Mesenchymal stem cell (in vitro differentiated cells and primary cell): ENCODE results near the gene TCHP.
A peak's percentile ranks its signal among the peaks of the same experiment; 100 is the strongest.
"Not testable (repeated sequence)": the region's sequence is repeated elsewhere in the genome, so short reads cannot be mapped to it uniquely, and the experiment has no call there.

ENCODE experiments used
- DNase-seq: peaks from one replicate; pipeline ENCODE4 v3.0.0-alpha.2; 2013
- H2AFZ ChIP-seq: one replicate; pipeline ENCODE4 v1.6.1; 2013; ENCODE audit warnings: low read depth, mild to moderate bottlenecking, control low read depth, inconsistent platforms, low read length, moderate library complexity
- H2AK5ac ChIP-seq: 2 replicates; pipeline ENCODE4 v1.6.1; 2013; ENCODE audit warnings: low read length, moderate library complexity, mild to moderate bottlenecking, inconsistent platforms; ENCODE audit not compliant: severe bottlenecking
- H2BK120ac ChIP-seq: one replicate; pipeline ENCODE4 v1.6.1; 2013; ENCODE audit warnings: low read depth, mild to moderate bottlenecking, inconsistent platforms, low read length, moderate library complexity
- H2BK12ac ChIP-seq, 2 experiments: one replicate each; pipeline ENCODE4 v1.6.1; 2013; ENCODE audit warnings: inconsistent platforms in 2 of 2, low read length in 2 of 2, mild to moderate bottlenecking in 2 of 2, moderate library complexity in 2 of 2, control low read depth in 1 of 2
- H2BK15ac ChIP-seq: one replicate; pipeline ENCODE4 v1.6.1; 2013; ENCODE audit warnings: mild to moderate bottlenecking, low read depth, inconsistent platforms; ENCODE audit not compliant: poor library complexity, severe bottlenecking
- H2BK5ac ChIP-seq: 2 replicates; pipeline ENCODE4 v1.6.1; 2013; ENCODE audit warnings: low read depth, mild to moderate bottlenecking, low read length, control low read depth, inconsistent platforms; ENCODE audit not compliant: poor library complexity, severe bottlenecking
- H3K14ac ChIP-seq, 2 experiments: one replicate each; pipeline ENCODE4 v1.6.1; 2013; ENCODE audit warnings: inconsistent platforms in 2 of 2, low read length in 2 of 2, control low read depth in 1 of 2, mild to moderate bottlenecking in 1 of 2, moderate library complexity in 1 of 2
- H3K18ac ChIP-seq, 2 experiments: one replicate each; pipeline ENCODE4 v1.6.1; 2013; ENCODE audit warnings: inconsistent platforms in 2 of 2, low read length in 2 of 2, control low read depth in 1 of 2, low read depth in 1 of 2, mild to moderate bottlenecking in 1 of 2
- H3K23ac ChIP-seq, 2 experiments: one replicate each; pipeline ENCODE4 v1.6.1; 2013; ENCODE audit warnings: inconsistent platforms in 2 of 2, low read length in 2 of 2, mild to moderate bottlenecking in 2 of 2, moderate library complexity in 2 of 2, control low read depth in 1 of 2
- H3K27ac ChIP-seq: 2 replicates; pipeline ENCODE4 v1.5.1; 2013; ENCODE audit warnings: mild to moderate bottlenecking, moderate library complexity, low read length, control low read depth, inconsistent platforms; ENCODE audit not compliant: poor library complexity, severe bottlenecking
- H3K27me3 ChIP-seq, 2 experiments: 2 replicates each; pipeline versions ENCODE4 v1.6.1 to v1.7.0; 2013; ENCODE audit warnings: low read length in 2 of 2, mild to moderate bottlenecking in 2 of 2, moderate library complexity in 2 of 2, control low read depth in 1 of 2, inconsistent platforms in 1 of 2; ENCODE audit not compliant: control insufficient read depth in 1 of 2, insufficient read depth in 1 of 2
- H3K36me3 ChIP-seq, 2 experiments: 2 replicates each; pipeline versions ENCODE4 v1.6.1 to v1.7.0; 2013; ENCODE audit warnings: low read length in 2 of 2, control low read depth in 1 of 2, inconsistent platforms in 1 of 2, low read depth in 1 of 2, mild to moderate bottlenecking in 1 of 2; ENCODE audit not compliant: insufficient read depth in 2 of 2, control insufficient read depth in 1 of 2
- H3K4ac ChIP-seq, 2 experiments: one replicate each; pipeline ENCODE4 v1.6.1; 2013; ENCODE audit warnings: inconsistent platforms in 2 of 2, low read length in 2 of 2, mild to moderate bottlenecking in 2 of 2, moderate library complexity in 2 of 2, control low read depth in 1 of 2, low read depth in 1 of 2
- H3K4me1 ChIP-seq: 2 replicates; pipeline ENCODE4 v1.6.1; 2013; ENCODE audit warnings: low read depth, low read length, control low read depth; ENCODE audit not compliant: control insufficient read depth, insufficient read depth
- H3K4me2 ChIP-seq: 2 replicates; pipeline ENCODE4 v1.6.1; 2013; ENCODE audit warnings: low read length, mild to moderate bottlenecking, inconsistent platforms; ENCODE audit not compliant: poor library complexity, severe bottlenecking
- H3K4me3 ChIP-seq, 2 experiments: 2 replicates each; pipeline versions ENCODE4 v1.5.1 to v1.7.0; 2013; ENCODE audit warnings: low read length in 2 of 2, mild to moderate bottlenecking in 2 of 2, control low read depth in 1 of 2, low read depth in 1 of 2; ENCODE audit not compliant: insufficient read depth in 1 of 2
- H3K79me1 ChIP-seq: replicated peaks from 2 replicates; pipeline ENCODE4 v1.6.1; 2013; ENCODE audit warnings: mild to moderate bottlenecking, control low read depth, low read length, inconsistent platforms; ENCODE audit not compliant: poor library complexity, severe bottlenecking
- H3K9ac ChIP-seq: 2 replicates; pipeline ENCODE4 v1.7.0; 2013; ENCODE audit warnings: mild to moderate bottlenecking, low read length, moderate library complexity
- H3K9me3 ChIP-seq: 2 replicates; pipeline ENCODE4 v1.7.0; 2013; ENCODE audit warnings: mild to moderate bottlenecking, low read length; ENCODE audit not compliant: control insufficient read depth
- H4K8ac ChIP-seq: one replicate; pipeline ENCODE4 v1.6.1; 2013; ENCODE audit warnings: inconsistent platforms, mild to moderate bottlenecking, low read length, moderate library complexity
- H4K91ac ChIP-seq: one replicate; pipeline ENCODE4 v1.6.1; 2013; ENCODE audit warnings: mild to moderate bottlenecking, low read length, inconsistent platforms
- WGBS: methylation state at CpG from one replicate; pipeline ENCODE4 v1.1.7; 2013; ENCODE audit warnings: mixed read lengths; 5-methylcytosine and 5-hydroxymethylcytosine counted together

Gene TCHP

GRCh38 chr12:109927622-109928021 lies 27.5 kb downstream of the TCHP start:
- Histone ChIP-seq H3K14ac (no peak overlapping the region), H2BK120ac (no peak overlapping the region), H3K4me2 (no peak overlapping the region), H2BK5ac (no peak overlapping the region), H3K4me1 (peaks cover 2% of the 10 kb centered on the region), H4K91ac (no peak overlapping the region), H2AK5ac (no peak overlapping the region), H3K4ac (no peak overlapping the region), H2BK15ac (no peak overlapping the region), H2BK12ac (no peak overlapping the region), H3K4me3 (no peak overlapping the region), H3K79me1 (peaks cover 1% of the 10 kb centered on the region), H3K23ac (no peak overlapping the region), H3K27me3 (no peaks in the 10 kb centered on the region), H3K27ac (no peak overlapping the region), H2AFZ (no peak overlapping the region), H3K9me3 (no peaks in the 10 kb centered on the region), H4K8ac (no peak overlapping the region), H3K36me3 (peaks cover 62 to 65% of the 10 kb centered on the region in 2 experiments), H3K9ac (no peak overlapping the region), H3K18ac (no peak overlapping the region)
- DNase-seq = peak; percentile 57
- 47% methylated on average over 7 of the region's 8 CpGs for WGBS

- WGBS = 93% methylated on average over 12 of the region's 12 CpGs
- H4K91ac ChIP-seq = no peak overlapping the region
These were observed 28.1 kb downstream of the TCHP start for GRCh38 chr12:109928058-109928656.

GRCh38 chr12:109929326-109929725 lies 29.3 kb downstream of the TCHP start:
- H3K4me3 ChIP-seq, H3K79me1 ChIP-seq, H3K27me3 ChIP-seq, H2BK120ac ChIP-seq, DNase-seq, H3K14ac ChIP-seq, H4K91ac ChIP-seq, H3K4me1 ChIP-seq, H3K9ac ChIP-seq, H4K8ac ChIP-seq, H3K23ac ChIP-seq, H2BK15ac ChIP-seq, H2AK5ac ChIP-seq, H3K4ac ChIP-seq, H2BK5ac ChIP-seq, H3K4me2 ChIP-seq, H2BK12ac ChIP-seq, H3K9me3 ChIP-seq, H2AFZ ChIP-seq, H3K27ac ChIP-seq, H3K18ac ChIP-seq: not testable (repeated sequence)
- peaks cover 56 to 72% of the 10 kb centered on the region in 2 experiments for H3K36me3 ChIP-seq
- WGBS = 97% methylated on average over 14 of the region's 14 CpGs

More at GRCh38 chr12:109928058-109928656, 28.1 kb downstream of the TCHP start:
- no peak overlapping the region for H2BK15ac ChIP-seq
- no peak overlapping the region for H2BK120ac ChIP-seq
- no peak overlapping the region for H2AK5ac ChIP-seq
- no peak overlapping the region for H3K18ac ChIP-seq
- peaks cover 2% of the 10 kb centered on the region for H3K4me1 ChIP-seq
- no peak overlapping the region for H2BK5ac ChIP-seq
- no peak overlapping the region for H3K23ac ChIP-seq
- no peak for DNase-seq
- peaks cover 5% of the 10 kb centered on the region for H3K79me1 ChIP-seq
- no peaks in the 10 kb centered on the region for H3K9me3 ChIP-seq
- H3K4me2 ChIP-seq = no peak overlapping the region
- H3K27me3 ChIP-seq = no peaks in the 10 kb centered on the region
- H4K8ac ChIP-seq = no peak overlapping the region
- H3K27ac ChIP-seq = no peak overlapping the region
- no peak overlapping the region for H3K14ac ChIP-seq
- peaks cover 62 to 67% of the 10 kb centered on the region in 2 experiments for H3K36me3 ChIP-seq
- H3K4me3 ChIP-seq = no peak overlapping the region
- H2AFZ ChIP-seq = no peak overlapping the region
- H3K9ac ChIP-seq = no peak overlapping the region
- no peak overlapping the region for H3K4ac ChIP-seq
- H2BK12ac ChIP-seq = no peak overlapping the region

DNA sequence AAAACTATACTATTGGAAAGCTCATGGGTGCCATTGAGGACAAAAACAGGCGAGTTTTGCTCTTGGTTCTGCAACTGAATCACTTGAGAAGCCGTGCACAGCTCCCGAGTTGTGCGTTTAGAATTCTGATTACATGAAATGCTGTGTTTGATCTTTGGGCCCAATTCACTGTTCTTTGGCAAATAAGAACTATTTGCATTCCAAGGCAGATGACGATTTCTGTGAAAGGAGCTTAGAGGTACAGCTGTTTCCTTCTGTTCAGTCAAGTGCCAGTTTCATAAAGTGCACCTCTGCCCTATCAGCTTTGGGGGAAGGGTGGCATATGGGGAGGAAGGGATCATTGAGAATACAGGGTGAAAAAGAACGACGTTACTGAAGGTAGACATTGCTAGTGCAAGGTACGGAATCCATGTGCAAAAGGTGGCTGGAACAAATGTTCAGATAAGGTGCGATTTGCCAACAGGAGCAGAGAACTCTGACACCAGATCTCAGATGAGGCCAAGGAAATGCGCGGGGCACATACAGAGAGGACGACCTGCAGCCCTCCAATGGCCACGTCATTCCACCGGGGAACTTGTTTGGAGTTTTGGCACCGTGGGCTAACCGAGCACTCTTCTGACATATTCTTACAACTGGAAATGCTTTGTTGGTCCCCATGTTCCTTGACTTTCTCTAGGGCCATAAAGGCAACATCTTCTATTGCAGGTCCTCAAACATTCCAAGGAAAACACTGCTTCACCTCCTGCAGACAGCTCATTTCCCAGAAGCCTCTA lies 30.1 kb downstream of the TCHP start:
- no peak overlapping the region for H3K18ac ChIP-seq
- H3K79me1 ChIP-seq = peaks cover 6% of the 10 kb centered on the region
- no peaks in the 10 kb centered on the region for H3K27me3 ChIP-seq
- H3K4ac ChIP-seq = no peak overlapping the region
- no peak overlapping the region for H2AK5ac ChIP-seq
- H2BK12ac ChIP-seq = no peak overlapping the region
- H4K91ac ChIP-seq = no peak overlapping the region
- H4K8ac ChIP-seq = no peak overlapping the region
- 92% methylated on average over 16 of the region's 16 CpGs for WGBS
- no peak overlapping the region for H2BK120ac ChIP-seq
- H2BK15ac ChIP-seq = no peak overlapping the region
- no peak for DNase-seq
- H3K14ac ChIP-seq = no peak overlapping the region
- H3K4me2 ChIP-seq = no peak overlapping the region
- no peak overlapping the region for H3K23ac ChIP-seq
- no peak overlapping the region for H3K27ac ChIP-seq
- H3K9ac ChIP-seq = no peak overlapping the region
- H3K36me3 ChIP-seq = peaks cover 54 to 72% of the 10 kb centered on the region in 2 experiments
- H2BK5ac ChIP-seq = no peak overlapping the region
- peaks cover 2% of the 10 kb centered on the region for H3K4me1 ChIP-seq
- H3K4me3 ChIP-seq = no peak overlapping the region
- H2AFZ ChIP-seq = no peak overlapping the region
- H3K9me3 ChIP-seq = no peaks in the 10 kb centered on the region
